SK-N-SH treated with all-trans-retinoic acid at 6 μM for 48 hours (cell line): ENCODE results near the gene SHROOM4.

Experiments used
- BACH2 ChIP-seq: fragments of 250-450 bp; sonication (Bioruptor Pico); IDR thresholded peaks from 2 replicates; pipeline ENCODE4 v1.9.0; 2021; ENCODE audit warnings: mild to moderate bottlenecking, borderline replicate concordance
- CREB5 ChIP-seq: fragments of 250-450 bp; sonication (Bioruptor Pico); IDR thresholded peaks from 2 replicates; pipeline ENCODE4 v1.5.1; 2020; ENCODE audit warnings: low read depth, mild to moderate bottlenecking, moderate library complexity
- PATZ1 ChIP-seq: fragments of 250-450 bp; sonication (Bioruptor Pico); IDR thresholded peaks from 2 replicates; pipeline ENCODE4 v1.8.0; 2020; ENCODE audit warnings: mild to moderate bottlenecking, moderate library complexity, borderline replicate concordance
- SNAI2 ChIP-seq: fragments of 250-450 bp; sonication (Bioruptor Pico); IDR thresholded peaks from 2 replicates; pipeline ENCODE4 v1.5.0; 2020; ENCODE audit warnings: mild to moderate bottlenecking, moderate library complexity
- TCF4 ChIP-seq: fragments of 250-450 bp; sonication (Bioruptor Pico); IDR thresholded peaks from 2 replicates; pipeline ENCODE4 v1.8.0; 2021; ENCODE audit warnings: mild to moderate bottlenecking, moderate library complexity, borderline replicate concordance
- TSHZ2 ChIP-seq: fragments of 250-450 bp; sonication (Bioruptor Pico); IDR thresholded peaks from 2 replicates; pipeline ENCODE4 v1.5.0; 2020; ENCODE audit warnings: mild to moderate bottlenecking, moderate library complexity
- ZNF70 ChIP-seq: fragments of 450-650 bp; formaldehyde crosslinking; IDR thresholded peaks from 2 replicates; pipeline ENCODE4 v1.5.0; 2020; ENCODE audit warnings: mild to moderate bottlenecking, moderate library complexity

GRCh38 chrX:50721764-50722521 lies 92.1 kb downstream of the SHROOM4 start:
- no peak for TF ChIP-seq TCF4 (CRISPR knock-in tag)
- no peak for TF ChIP-seq CREB5 (CRISPR knock-in tag)
- TF ChIP-seq BACH2 = no peak
- TF ChIP-seq PATZ1 = no peak
- no peak for TF ChIP-seq ZNF70 (CRISPR knock-in tag)
- no peak for TF ChIP-seq SNAI2 (CRISPR knock-in tag)
- no peak for TF ChIP-seq TSHZ2 (CRISPR knock-in tag)
